Kidney tubule cell (primary cell): ENCODE measurements around the gene IDI2.

Experiments used
- DNase-seq: peaks from one replicate; pipeline ENCODE4 v3.0.0-alpha.2; 2018; ENCODE audit warnings: low spot score

The IDI2 gene

GRCh38 chr10:980468-981093, 45.1 kb downstream of the IDI2 start:
- DNase-seq: no peak

GRCh38 chr10:978826-979421, 46.7 kb downstream of the IDI2 start:
- DNase-seq: no peak

GRCh38 chr10:976316-976715, 49.3 kb downstream of the IDI2 start:
- no peak for DNase-seq

GRCh38 chr10:974785-975074, 50.9 kb downstream of the IDI2 start:
- DNase-seq: no peak

- DNase-seq: peak; percentile 87
These were observed 51.4 kb downstream of the IDI2 start for GRCh38 chr10:974038-974784.

- DNase-seq: no peak
These were observed 52.9 kb downstream of the IDI2 start for GRCh38 chr10:972763-973162.

- no peak for DNase-seq
These were observed 54.0 kb downstream of the IDI2 start for GRCh38 chr10:971613-972012.

- peak; percentile 16 for DNase-seq
These were observed 54.5 kb downstream of the IDI2 start for GRCh38 chr10:971150-971542.

- peak; percentile 43 for DNase-seq
These were observed 55.1 kb downstream of the IDI2 start for GRCh38 chr10:970311-971149.

- DNase-seq: no peak
These were observed 56.0 kb downstream of the IDI2 start for GRCh38 chr10:969473-970150.
